Pons (tissue), 1 donor: ENCODE measurements around the gene ESPNL.

Experiments used
- DNase-seq: peaks from one replicate; pipeline ENCODE4 v3.0.0-alpha.2; 2016; ENCODE audit warnings: low spot score

Gene ESPNL

GRCh38 chr2:238098901-238099713, 1.0 kb upstream of the ESPNL start:
- no peak for DNase-seq

DNA sequence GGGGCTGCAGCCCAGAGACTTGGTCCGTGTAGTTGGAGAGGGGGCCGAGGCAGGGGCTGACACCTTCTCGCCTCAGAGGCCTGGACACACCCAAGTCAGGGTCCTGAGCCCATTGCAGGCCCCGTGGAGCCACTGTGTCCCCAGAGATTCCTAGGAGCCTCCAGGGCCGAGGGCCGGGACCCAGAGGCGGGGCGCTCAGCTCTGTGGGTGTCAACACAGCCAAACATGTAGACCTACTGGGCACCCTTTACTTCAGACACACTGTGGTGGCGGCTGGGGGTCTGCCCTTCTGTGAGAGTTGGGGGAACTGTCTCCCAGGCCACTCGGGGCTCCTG, 459 bp upstream of the ESPNL start:
- no peak for DNase-seq

DNA sequence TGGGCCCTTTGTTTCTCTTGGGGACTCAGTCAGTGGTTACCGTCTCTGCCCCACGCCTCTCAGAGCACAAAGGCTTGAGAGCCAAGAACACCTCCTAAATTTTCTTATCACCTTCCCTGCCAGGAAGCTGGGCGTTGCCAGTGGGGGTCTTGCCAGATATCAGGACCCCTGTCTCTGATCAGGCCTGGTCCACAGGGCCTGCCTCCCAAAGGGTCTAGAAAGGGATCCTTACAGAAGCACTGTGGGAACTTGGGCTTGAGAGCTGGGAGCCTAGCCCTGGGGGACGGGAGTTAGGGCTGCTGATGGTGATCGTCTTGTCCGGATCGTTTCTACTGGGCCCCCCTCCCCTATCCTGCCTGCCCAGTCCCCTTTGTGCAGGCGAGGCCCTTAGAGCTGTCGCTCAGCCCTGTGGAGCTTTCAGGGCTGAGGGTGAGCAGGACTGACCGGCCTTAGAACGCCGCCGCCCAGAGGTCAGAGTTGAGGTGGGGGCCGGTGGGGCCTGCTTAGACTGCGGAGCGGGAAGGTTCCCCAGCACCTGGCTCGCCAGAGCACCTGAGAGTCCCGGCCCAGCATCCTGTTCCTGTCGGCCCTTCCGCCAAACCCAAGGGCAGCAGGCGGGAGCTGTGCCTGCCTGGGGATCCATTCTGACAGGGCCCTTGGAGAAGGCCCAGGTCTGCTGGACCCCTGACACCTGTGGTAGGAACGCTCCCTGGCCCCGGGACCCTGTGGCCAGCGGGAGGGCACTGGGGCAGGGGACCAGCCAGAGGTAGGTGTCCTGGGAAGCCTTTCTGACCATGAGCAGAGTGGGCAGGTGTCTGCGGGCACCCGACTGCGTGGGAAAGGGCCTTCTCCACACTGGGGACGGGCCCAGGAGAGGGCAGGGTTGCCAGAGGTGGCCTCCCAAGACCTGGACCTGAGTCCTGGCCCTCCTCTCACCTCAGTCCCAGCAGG, 956 bp downstream of the ESPNL start:
- no peak for DNase-seq

GRCh38 chr2:238101891-238102841, 2.0 kb downstream of the ESPNL start:
- DNase-seq: no peak

DNA sequence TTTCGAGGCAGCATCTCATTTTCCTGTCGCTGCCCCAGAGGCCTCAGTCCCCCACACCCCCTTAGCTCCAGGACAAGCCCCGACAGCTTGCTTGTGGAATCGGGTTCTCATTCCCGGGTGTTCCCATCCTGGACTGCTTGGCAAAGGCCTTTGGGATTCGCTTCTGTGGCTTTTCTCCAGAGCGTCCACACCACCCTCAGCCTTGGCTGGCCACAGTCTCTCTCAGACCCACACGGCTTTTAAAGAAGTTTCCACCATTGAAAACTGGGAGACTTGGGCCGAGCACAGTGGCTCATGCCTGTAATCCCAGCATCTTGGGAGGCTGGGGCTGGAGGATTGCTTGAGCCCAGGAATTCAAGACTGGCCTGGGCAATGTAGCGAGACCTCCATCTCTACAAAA, 2.7 kb downstream of the ESPNL start:
- no peak for DNase-seq

GRCh38 chr2:238103465-238104225, 3.5 kb downstream of the ESPNL start:
- no peak for DNase-seq

GRCh38 chr2:238104226-238104690, 4.1 kb downstream of the ESPNL start:
- DNase-seq: no peak

- DNase-seq: no peak
Measured at GRCh38 chr2:238104691-238105371, 4.7 kb downstream of the ESPNL start.

DNA sequence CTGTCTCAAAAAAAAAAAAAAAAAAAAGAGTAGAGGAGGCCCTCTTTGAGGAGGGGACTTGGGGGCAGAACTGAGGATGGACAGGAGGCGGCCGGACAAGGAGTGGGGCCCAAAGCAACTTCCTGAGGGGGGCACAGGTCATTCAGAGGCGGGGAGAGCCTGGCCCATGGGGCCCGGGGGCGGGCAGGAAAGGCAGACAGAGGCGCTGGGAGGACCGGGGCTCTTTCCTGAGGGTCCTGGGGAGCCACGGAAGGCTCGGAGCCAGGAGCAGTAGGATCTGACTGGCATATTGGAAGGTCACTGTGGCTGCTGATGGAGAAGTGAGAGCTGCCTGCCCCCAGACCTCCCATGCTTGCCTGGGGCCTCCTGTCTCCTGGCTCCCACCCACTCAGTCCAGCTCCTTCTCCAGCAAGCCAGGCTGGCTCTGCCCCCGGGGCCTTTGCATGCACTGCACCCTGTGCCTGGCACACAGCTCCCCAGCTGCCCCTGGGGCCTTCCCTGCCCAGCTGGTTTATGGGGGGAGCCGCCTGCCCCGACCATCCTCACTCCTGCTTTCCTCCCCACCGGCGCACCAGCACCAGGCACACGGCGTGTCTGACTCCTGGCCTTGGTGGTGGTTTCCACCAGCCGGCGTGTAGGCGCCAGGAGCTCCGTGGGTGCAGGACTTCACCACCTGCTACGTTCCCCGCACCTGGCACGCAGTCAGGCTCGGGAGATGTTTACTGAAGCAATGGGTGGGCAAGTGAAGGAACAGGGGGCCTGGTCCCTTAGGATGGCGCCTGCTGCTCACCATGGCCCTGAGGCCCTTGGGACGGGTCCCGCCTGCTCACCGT, 5.6 kb downstream of the ESPNL start:
- no peak for DNase-seq

DNA sequence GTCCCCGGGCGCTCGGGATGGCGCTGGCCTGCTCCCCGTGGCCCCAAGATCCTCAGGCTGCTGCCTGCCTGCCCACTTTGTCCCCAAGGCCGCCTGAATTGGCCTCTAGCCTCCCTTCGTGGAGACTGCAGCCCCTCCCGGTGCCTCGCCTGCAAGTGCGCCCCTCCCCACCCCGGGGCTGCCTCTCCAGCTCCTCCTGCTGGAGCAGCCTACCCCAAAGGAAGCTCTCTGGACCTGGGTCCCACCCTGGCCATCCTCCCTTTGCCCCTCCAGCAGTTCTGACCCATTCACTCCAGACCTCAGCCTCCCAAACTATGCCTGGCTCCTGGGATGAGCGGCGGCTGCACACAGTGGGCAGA, 6.2 kb downstream of the ESPNL start:
- DNase-seq: no peak

- no peak for DNase-seq
Measured at GRCh38 chr2:238106698-238107524, 6.8 kb downstream of the ESPNL start.

DNA sequence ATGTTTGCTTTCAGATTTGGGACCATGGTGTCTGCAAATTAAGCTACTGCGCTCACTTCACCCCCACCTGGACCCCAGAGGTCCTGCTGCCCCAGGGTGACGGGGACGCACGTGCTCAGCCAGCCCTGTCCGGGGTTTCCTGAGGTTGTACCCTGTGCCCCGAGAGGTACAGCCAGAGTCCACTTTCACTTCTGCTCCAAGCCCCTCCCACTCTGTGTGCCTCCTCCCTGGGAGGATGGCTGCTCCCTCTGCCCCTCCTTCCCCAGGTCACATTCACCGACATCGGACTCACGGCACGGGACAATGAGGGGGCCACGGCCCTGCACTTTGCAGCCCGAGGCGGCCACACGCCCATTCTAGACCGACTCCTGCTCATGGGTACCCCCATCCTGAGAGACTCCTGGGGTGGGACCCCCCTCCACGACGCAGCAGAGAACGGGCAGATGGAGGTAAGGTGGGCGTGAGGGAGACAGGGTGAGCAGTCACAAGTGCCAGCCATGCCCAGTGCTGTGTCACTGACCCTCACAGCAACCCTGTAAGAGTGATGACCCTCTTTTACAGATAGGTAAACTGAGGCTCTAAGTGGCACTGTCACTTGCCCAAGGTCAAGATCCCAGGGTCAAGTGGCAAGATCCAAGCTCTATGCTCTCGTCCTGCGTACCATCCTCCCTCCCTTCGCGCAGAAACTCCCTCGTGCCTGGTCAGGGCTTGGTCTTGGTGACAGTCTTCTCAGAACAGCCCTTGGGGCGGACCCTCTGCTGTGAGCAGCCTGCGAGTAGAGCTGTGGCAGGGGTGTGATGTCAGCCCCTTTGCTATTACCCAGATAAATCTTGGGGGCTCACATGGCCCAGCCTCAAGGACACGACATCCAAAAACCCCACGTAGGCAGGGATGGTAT, 7.6 kb downstream of the ESPNL start:
- no peak for DNase-seq

DNA sequence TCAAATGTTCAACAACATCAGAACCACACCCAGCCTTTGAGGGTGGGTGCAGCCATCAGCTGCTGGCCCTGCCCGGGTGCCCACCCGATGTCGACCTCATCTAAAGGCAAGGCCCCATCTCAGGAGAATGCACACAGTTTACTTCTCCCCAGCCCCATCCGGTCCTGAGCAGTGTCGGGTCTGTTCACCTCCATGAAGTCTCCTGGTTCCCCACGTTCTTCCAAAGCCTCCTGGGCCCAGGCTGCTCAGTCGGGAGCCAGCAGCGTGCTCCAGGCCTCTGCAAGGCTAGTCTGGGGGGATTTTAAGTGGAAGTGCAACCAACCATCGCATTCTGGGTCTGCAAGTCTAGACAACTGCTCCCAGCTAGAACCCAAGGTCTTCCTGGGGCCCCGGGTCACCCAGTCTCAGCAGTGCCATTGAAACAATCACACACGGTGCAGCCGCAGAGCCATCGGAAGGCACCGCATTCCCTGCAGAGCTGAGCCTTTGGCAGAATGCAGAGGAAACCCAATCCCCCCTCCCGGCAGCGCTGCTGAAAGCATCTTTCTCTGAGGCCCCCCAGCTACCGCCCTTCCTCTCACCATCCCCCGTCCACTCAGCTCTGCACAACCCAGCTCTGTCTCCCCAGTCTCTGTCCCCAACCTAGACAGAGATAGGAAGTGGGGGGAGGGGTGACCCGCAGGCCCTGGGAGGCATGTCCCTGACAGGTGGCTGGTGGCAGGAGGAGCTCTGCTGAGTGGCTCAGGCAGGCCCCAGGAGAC, 8.5 kb downstream of the ESPNL start:
- no peak for DNase-seq

DNA sequence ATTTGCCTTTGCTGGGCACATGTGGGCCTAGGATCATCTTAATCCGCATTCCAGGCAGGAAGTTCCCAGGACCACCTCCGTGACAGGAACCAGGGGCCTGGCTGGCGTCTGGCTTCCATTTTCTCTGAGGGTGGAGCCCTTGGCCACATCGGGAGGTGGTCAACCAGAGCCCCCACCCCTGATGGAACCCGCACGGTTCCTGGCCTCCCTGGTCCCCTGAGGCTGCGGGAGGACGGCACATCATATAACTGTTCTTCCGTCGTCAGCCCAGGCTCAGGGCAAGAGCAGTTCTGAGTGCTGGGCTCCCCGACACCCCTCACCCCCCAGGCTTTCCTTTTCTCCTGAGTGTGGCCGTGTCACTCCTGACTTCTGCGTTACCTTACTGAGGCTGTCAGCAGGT, 13.5 kb downstream of the ESPNL start:
- no peak for DNase-seq

GRCh38 chr2:238114331-238114841, 14.2 kb downstream of the ESPNL start:
- no peak for DNase-seq

DNA sequence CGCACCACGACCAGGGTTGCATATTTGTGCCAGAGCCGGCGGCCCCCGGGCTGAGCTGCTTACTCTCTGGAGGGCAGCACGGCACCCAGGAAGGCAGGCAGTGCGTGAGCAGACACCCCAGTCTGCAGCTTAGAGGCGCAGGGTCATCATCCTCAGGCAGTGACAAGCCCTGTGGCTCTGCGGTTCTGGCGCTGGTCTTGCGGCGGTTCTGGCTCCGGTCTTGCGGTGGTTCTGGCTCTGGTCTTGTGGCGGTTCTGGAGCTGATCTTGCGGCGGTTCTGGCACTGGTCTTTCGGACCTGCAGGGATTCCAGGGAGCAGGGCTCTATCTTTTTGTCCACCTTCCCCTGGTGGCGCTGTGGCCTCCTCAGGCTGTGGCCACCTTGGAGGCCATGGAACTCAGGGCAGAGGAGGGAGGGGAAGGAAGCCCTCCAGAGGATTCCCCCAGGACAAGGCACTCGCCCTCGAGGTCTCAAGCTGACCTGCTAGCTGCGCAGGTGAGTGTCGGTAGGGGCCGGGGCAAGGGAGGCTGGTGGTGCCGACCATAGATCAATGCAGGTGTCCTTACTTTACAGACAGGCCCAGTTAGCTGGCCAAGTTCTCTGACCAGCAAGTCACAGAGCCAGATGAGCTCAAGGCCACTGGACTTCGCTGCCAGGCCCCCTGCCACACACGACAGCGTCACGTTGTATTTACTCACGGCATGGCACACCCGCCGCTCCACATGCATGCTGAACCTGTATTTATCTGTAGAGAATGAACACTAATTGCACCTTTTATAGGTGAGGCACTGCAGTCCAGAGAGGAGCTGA, 14.9 kb downstream of the ESPNL start:
- DNase-seq: no peak
